GM23248 (cell line): ENCODE measurements around the gene GJD3.
"Not testable (repeated sequence)": the region's sequence is repeated elsewhere in the genome, so short reads cannot be mapped to it uniquely, and the experiment has no call there.

Source experiments
- EZH2 ChIP-seq: fragments of 200-600 bp; sonication (generic); IDR thresholded peaks from 2 replicates; pipeline ENCODE4 v1.6.1; 2018; ENCODE audit warnings: antibody characterized with exemption, mild to moderate bottlenecking; ENCODE audit not compliant: insufficient read depth, poor library complexity, severe bottlenecking
- EZH2phosphoT487 ChIP-seq: fragments of 200-600 bp; sonication (generic); IDR thresholded peaks from 2 replicates; pipeline ENCODE4 v1.6.1; 2018; ENCODE audit warnings: antibody characterized with exemption, moderate library complexity, mild to moderate bottlenecking, low read depth; ENCODE audit not compliant: insufficient read depth

DNA sequence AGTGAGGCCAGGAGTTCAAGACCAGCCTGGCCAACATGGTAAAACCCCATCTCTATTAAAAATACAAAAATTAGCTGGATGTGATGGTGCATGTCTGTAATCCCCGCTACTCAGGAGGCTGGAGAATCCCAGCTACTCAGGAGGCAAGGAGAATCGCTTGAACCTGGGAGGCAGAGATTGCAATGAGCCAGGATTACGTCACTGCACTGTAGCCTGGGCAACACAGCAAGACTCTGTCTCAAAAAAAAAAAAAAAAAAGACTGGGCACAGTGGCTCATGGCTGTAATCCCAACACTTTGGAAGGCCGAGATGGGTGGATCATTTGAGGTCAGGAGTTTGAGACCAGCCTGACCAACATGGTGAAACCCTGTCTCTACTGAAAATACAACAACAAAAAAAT is 45.0 kb upstream of the GJD3 start:
- TF ChIP-seq EZH2, EZH2phosphoT487: not testable (repeated sequence)
